Mesodermal cell (in vitro differentiated cells): Measurements from ENCODE around the gene FAM186B. TPM values are rescaled to one million over a fixed set of nuclear protein-coding genes. Genes with fewer than 3 reads are reported as not detected.
"Not testable (repeated sequence)": the region's sequence is repeated elsewhere in the genome, so short reads cannot be mapped to it uniquely, and the experiment has no call there.

Source experiments
- H3K27ac ChIP-seq: 2 replicates; pipeline ENCODE4 v1.7.0; 2013; ENCODE audit warnings: mild to moderate bottlenecking, low read depth, low read length, moderate library complexity; ENCODE audit not compliant: severe bottlenecking
- H3K36me3 ChIP-seq: 2 replicates; pipeline ENCODE4 v1.7.1; 2013; ENCODE audit warnings: mild to moderate bottlenecking, low read length, moderate library complexity; ENCODE audit not compliant: control insufficient read depth, insufficient read depth
- H3K4me1 ChIP-seq: one replicate; pipeline ENCODE4 v1.7.1; 2013; ENCODE audit warnings: mild to moderate bottlenecking, low read length; ENCODE audit not compliant: insufficient read depth, control insufficient read depth, poor library complexity, severe bottlenecking
- H3K4me3 ChIP-seq: 2 replicates; pipeline ENCODE4 v1.7.0; 2013; ENCODE audit warnings: low read length, control low read depth, mild to moderate bottlenecking; ENCODE audit not compliant: insufficient read depth, poor library complexity, severe bottlenecking; ENCODE audit errors: extremely low read depth
- H3K9me3 ChIP-seq: 2 replicates; pipeline ENCODE4 v1.7.1; 2013; ENCODE audit warnings: mild to moderate bottlenecking, low read length, moderate library complexity; ENCODE audit not compliant: control insufficient read depth
- WGBS, 2 experiments: methylation state at CpG; one replicate each; pipeline ENCODE4 v1.1.5; 2013; ENCODE audit warnings: missing lambda C conversion rate in 2 of 2; ENCODE audit not compliant: insufficient coverage in 2 of 2; 5-methylcytosine and 5-hydroxymethylcytosine counted together
- polyA plus RNA-seq, 2 experiments: library from polyadenylated mRNA; stranded (reverse); fragments of 50-300 nt; gene quantifications; one replicate each; pipeline ENCODE4 v1.2.3, GENCODE V29; 2013

FAM186B gene
- polyA plus RNA-seq (2013, experiment 1 of 2) = 0.18 TPM
- 0.20 TPM for polyA plus RNA-seq (2013, experiment 2 of 2)

GRCh38 chr12:49605539-49605938 is at the start of gene FAM186B:
Gene FAM186B (minus strand): TSS chr12:49605639. CDS start chr12:49605477, 162 bp downstream.
- H3K27ac ChIP-seq, H3K4me1 ChIP-seq, H3K9me3 ChIP-seq, H3K4me3 ChIP-seq, H3K36me3 ChIP-seq: not testable (repeated sequence)
- 96% methylated on average over 3 of the region's 4 CpGs; no CpG with 5 or more reads in 1 of the 2 experiments for WGBS, 2 experiments

- Histone ChIP-seq H3K4me1 (no peaks in the 10 kb centered on the region), H3K36me3 (peaks cover 98% of the 10 kb centered on the region), H3K4me3 (no peak overlapping the region), H3K9me3 (no peaks in the 10 kb centered on the region), H3K27ac (no peak overlapping the region)
- 89 to 93% methylated on average over 4 to 5 of the region's 5 CpGs for WGBS, 2 experiments
These were observed 49.3 kb upstream of the FAM186B start for GRCh38 chr12:49654715-49655114.

- Histone ChIP-seq H3K4me3 (no peak overlapping the region), H3K9me3 (no peaks in the 10 kb centered on the region), H3K4me1 (no peaks in the 10 kb centered on the region), H3K36me3 (peaks cover 99% of the 10 kb centered on the region), H3K27ac (no peak overlapping the region)
- 91 to 100% methylated on average over 3 to 4 of the region's 4 CpGs for WGBS, 2 experiments
These were observed 47.6 kb upstream of the FAM186B start for GRCh38 chr12:49652921-49653520.

GRCh38 chr12:49651855-49652254 is 46.4 kb upstream of the FAM186B start:
- H3K4me1 ChIP-seq = peaks cover 5% of the 10 kb centered on the region
- peaks cover 99% of the 10 kb centered on the region for H3K36me3 ChIP-seq
- no peak overlapping the region for H3K4me3 ChIP-seq
- H3K9me3 ChIP-seq = no peaks in the 10 kb centered on the region
- WGBS, 2 experiments = 77 to 84% methylated on average over 4 to 8 of the region's 8 CpGs
- H3K27ac ChIP-seq = no peak overlapping the region

GRCh38 chr12:49649892-49650291 is 44.5 kb upstream of the FAM186B start:
- no peak overlapping the region for H3K27ac ChIP-seq
- whole genome bisulfite sequencing, 2 experiments = 87 to 96% methylated on average over 4 of the region's 5 CpGs
- H3K9me3 ChIP-seq = no peaks in the 10 kb centered on the region
- H3K4me3 ChIP-seq = no peak overlapping the region
- peaks cover 5% of the 10 kb centered on the region for H3K4me1 ChIP-seq
- H3K36me3 ChIP-seq = peaks cover 99% of the 10 kb centered on the region

GRCh38 chr12:49649445-49649844 is 44.0 kb upstream of the FAM186B start:
- WGBS, 2 experiments = 98 to 99% methylated on average over 11 of the region's 11 CpGs
- Histone ChIP-seq H3K9me3 (no peaks in the 10 kb centered on the region), H3K36me3 (peaks cover 97% of the 10 kb centered on the region), H3K27ac (no peak overlapping the region), H3K4me3 (no peak overlapping the region), H3K4me1 (peaks cover 5% of the 10 kb centered on the region)

GRCh38 chr12:49648712-49649003 is 43.2 kb upstream of the FAM186B start:
- Histone ChIP-seq H3K36me3 (peaks cover 97% of the 10 kb centered on the region), H3K4me1 (peaks cover 5% of the 10 kb centered on the region), H3K9me3 (no peaks in the 10 kb centered on the region), H3K4me3 (no peak overlapping the region), H3K27ac (no peak overlapping the region)
- 90 to 100% methylated on average over 1 to 3 of the region's 3 CpGs for WGBS, 2 experiments

- 91 to 98% methylated on average over 13 to 15 of the region's 15 CpGs for WGBS, 2 experiments
These were observed 42.6 kb upstream of the FAM186B start for GRCh38 chr12:49647827-49648711.

GRCh38 chr12:49646871-49647654 is 41.6 kb upstream of the FAM186B start:
- WGBS, 2 experiments = 82 to 92% methylated on average over 4 to 12 of the region's 12 CpGs
- Histone ChIP-seq H3K36me3 (peaks cover 96% of the 10 kb centered on the region), H3K4me3 (no peak overlapping the region)

More at GRCh38 chr12:49647827-49648711, 42.6 kb upstream of the FAM186B start:
- Histone ChIP-seq H3K36me3 (peaks cover 97% of the 10 kb centered on the region), H3K9me3 (no peaks in the 10 kb centered on the region), H3K4me3 (no peak overlapping the region), H3K27ac (peak overlapping the region; percentile 57), H3K4me1 (peaks cover 6% of the 10 kb centered on the region)

GRCh38 chr12:49646331-49646830 is 40.9 kb upstream of the FAM186B start:
- H3K27ac ChIP-seq = no peak overlapping the region
- WGBS, 2 experiments = 98 to 100% methylated on average over 3 to 7 of the region's 7 CpGs
- H3K4me3 ChIP-seq = no peak overlapping the region
- peaks cover 9% of the 10 kb centered on the region for H3K4me1 ChIP-seq
- no peaks in the 10 kb centered on the region for H3K9me3 ChIP-seq
- peaks cover 93% of the 10 kb centered on the region for H3K36me3 ChIP-seq

More at GRCh38 chr12:49646871-49647654, 41.6 kb upstream of the FAM186B start:
- peaks cover 9% of the 10 kb centered on the region for H3K4me1 ChIP-seq
- peak overlapping the region; percentile 57 for H3K27ac ChIP-seq
- H3K9me3 ChIP-seq = no peaks in the 10 kb centered on the region
